Liver (tissue), 3 donors: ENCODE results near the gene SBK2.

ENCODE experiments used
- ATF3 ChIP-seq: IDR thresholded peaks from 2 replicates; pipeline ENCODE4 v1.6.1; 2016; ENCODE audit warnings: antibody characterized with exemption
- EGR1 ChIP-seq, 2 donors: IDR thresholded peaks; 2 replicates each; pipeline ENCODE4 v1.6.1; 2016 to 2018; ENCODE audit warnings: antibody characterized with exemption in 2 of 2, low read depth in 2 of 2
- FOXA1 ChIP-seq: IDR thresholded peaks from 2 replicates; pipeline ENCODE4 v1.6.1; 2016; ENCODE audit warnings: antibody characterized with exemption
- FOXA2 ChIP-seq: IDR thresholded peaks from 2 replicates; pipeline ENCODE4 v1.6.1; 2016; ENCODE audit warnings: antibody characterized with exemption
- HNF4A ChIP-seq, 2 donors: conservative IDR thresholded peaks; 2 replicates each; pipeline ENCODE4 v1.6.1; 2016; ENCODE audit warnings: antibody characterized with exemption in 2 of 2, mild to moderate bottlenecking in 2 of 2
- RAD21 ChIP-seq, 2 donors: IDR thresholded peaks; 2 replicates each; pipeline ENCODE4 v1.6.1; 2016; ENCODE audit warnings: antibody characterized with exemption in 2 of 2, mild to moderate bottlenecking in 2 of 2
- REST ChIP-seq: IDR thresholded peaks from 2 replicates; pipeline ENCODE4 v1.6.1; 2016; ENCODE audit warnings: antibody characterized with exemption, mild to moderate bottlenecking
- RXRA ChIP-seq, 2 donors: IDR thresholded peaks; 2 replicates each; pipeline ENCODE4 v1.6.1; 2017 to 2018; ENCODE audit warnings: antibody characterized with exemption in 2 of 2, mild to moderate bottlenecking in 1 of 2
- SP1 ChIP-seq: IDR thresholded peaks from 2 replicates; pipeline ENCODE4 v1.6.1; 2018; ENCODE audit warnings: antibody characterized with exemption, mild to moderate bottlenecking
- TAF1 ChIP-seq: conservative IDR thresholded peaks from 2 replicates; pipeline ENCODE4 v1.6.1; 2016; ENCODE audit warnings: antibody characterized with exemption, mild to moderate bottlenecking
- TF ChIP-seq, protein P1 (sequence below): fragments of 150-350 bp; IDR thresholded peaks from 2 replicates; pipeline ENCODE4 v1.5.1; 2017; ENCODE audit warnings: improper control_type of control experiment, low read depth, low read length; ENCODE audit not compliant: missing input control
- TF ChIP-seq, protein P2 (sequence below): IDR thresholded peaks from 2 replicates; pipeline ENCODE4 v1.6.1; 2016; ENCODE audit warnings: antibody characterized with exemption
- donor health status: healthy.
- donor health status: healthy.

- TF ChIP-seq, protein P1, sequence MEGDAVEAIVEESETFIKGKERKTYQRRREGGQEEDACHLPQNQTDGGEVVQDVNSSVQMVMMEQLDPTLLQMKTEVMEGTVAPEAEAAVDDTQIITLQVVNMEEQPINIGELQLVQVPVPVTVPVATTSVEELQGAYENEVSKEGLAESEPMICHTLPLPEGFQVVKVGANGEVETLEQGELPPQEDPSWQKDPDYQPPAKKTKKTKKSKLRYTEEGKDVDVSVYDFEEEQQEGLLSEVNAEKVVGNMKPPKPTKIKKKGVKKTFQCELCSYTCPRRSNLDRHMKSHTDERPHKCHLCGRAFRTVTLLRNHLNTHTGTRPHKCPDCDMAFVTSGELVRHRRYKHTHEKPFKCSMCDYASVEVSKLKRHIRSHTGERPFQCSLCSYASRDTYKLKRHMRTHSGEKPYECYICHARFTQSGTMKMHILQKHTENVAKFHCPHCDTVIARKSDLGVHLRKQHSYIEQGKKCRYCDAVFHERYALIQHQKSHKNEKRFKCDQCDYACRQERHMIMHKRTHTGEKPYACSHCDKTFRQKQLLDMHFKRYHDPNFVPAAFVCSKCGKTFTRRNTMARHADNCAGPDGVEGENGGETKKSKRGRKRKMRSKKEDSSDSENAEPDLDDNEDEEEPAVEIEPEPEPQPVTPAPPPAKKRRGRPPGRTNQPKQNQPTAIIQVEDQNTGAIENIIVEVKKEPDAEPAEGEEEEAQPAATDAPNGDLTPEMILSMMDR = no peak
- TF ChIP-seq, protein P2, sequence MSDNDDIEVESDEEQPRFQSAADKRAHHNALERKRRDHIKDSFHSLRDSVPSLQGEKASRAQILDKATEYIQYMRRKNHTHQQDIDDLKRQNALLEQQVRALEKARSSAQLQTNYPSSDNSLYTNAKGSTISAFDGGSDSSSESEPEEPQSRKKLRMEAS = no peak
- no peak for TF ChIP-seq RXRA (IDR thresholded peaks at IDR 0.05)
- no peak for TF ChIP-seq SP1
- no peak for TF ChIP-seq REST
- no peak for TF ChIP-seq TAF1
- no peak for TF ChIP-seq FOXA2
- no peak for TF ChIP-seq EGR1 (IDR thresholded peaks at IDR 0.05; ENCODE audit: low read depth in 2 of 2)
- TF ChIP-seq FOXA1 = no peak
- TF ChIP-seq HNF4A (conservative IDR thresholded peaks at IDR 0.05) = no peak
- TF ChIP-seq RAD21 (IDR thresholded peaks at IDR 0.05) = no peak
- no peak for TF ChIP-seq ATF3
These were observed 11.4 kb downstream of the SBK2 start for GRCh38 chr19:55525289-55526101.
